Measurements from ENCODE around the gene ACTRT2.
A peak's percentile ranks its signal among the peaks of the same experiment; 100 is the strongest.

ACTRT2 gene

GRCh38 chr1:3003039-3003940, 18.0 kb upstream of the ACTRT2 start:
- DNase-seq, result no peak

GRCh38 chr1:3003941-3004270, 17.4 kb upstream of the ACTRT2 start:
- DNase-seq, result no peak

- no peak for DNase-seq
These were observed 16.7 kb upstream of the ACTRT2 start for GRCh38 chr1:3004285-3005205.

- no peak for DNase-seq
These were observed 15.5 kb upstream of the ACTRT2 start for GRCh38 chr1:3005771-3006170.

DNA sequence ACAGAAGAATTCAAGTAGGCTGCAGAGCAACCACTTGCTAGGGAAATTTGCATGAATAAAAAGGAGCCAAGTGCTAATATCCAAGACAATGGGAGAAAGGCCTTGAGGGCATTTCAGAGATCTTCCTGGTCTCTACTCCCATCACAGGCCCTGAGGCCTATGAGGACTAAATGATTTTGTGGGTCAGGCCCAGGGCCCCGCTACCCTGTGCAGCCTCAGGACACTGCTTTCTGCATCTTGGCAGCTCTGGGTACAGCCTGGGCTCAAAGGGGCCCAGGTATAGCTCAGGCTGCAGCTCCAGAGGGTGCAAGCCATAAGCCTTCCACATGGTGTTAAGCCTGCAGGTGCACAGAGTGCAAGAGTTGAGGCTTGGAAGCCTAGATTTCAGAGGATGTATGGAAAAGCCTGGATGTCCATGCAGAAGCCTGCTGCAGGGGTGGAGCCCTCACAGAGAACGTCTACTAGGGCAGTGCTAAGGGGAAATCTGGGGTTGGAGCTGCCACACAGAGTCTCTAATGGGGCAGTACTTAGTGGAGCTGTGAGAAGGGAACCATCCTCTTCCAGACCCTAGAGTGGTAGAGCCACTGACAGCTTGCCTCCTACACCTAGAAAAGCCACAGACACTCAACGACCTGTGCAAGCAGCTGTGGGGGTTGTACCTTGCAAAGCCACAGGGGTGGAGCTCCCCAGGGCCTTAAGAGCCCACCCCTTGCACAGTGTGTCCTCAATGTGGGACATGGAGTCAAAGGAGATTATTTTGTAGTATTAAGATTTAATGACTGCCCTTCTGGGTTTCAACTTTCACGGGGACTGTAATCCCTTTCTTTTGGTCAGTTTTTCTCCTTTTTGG, 13.7 kb upstream of the ACTRT2 start:
- no peak for DNase-seq

DNA sequence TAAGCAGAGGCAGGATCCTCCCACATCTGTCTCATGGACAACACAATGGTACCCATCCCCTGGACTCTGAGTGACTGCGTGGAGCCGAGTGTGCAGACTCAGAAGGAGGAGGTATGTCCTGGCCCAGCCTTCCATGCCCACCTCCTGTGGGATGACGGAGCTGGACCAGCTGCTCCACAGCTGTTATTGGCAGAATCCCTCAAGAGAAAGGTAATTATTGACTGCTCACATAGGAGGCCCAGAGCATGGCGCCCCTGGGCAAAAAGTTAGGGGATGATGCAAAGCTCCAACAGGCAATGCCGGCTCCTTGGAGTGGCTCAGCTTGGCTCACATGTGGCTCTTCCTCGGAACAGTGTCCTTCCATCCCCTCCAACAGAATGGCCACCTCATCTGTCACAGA, 12.2 kb upstream of the ACTRT2 start:
- DNase-seq, result no peak

DNA sequence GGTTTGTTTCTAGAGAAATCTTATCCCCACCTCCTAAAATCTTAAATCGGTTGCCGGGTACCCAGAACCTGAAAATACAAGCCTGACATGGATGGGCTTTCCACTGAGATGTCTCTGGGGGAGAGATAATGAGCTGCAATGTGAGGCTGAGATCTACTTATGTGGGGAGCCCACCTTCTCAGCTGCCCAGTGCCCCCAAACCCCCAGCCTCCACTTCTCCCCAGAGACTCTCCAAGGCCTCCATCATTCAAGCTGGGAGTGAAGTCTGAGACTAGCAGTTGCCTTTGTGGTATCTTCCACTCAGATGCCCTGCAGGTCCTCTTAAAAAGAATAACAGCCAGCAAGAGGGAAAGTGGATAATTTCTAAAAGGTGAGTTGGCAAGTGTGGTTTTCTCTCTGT, 11.7 kb upstream of the ACTRT2 start:
- no peak for DNase-seq

DNA sequence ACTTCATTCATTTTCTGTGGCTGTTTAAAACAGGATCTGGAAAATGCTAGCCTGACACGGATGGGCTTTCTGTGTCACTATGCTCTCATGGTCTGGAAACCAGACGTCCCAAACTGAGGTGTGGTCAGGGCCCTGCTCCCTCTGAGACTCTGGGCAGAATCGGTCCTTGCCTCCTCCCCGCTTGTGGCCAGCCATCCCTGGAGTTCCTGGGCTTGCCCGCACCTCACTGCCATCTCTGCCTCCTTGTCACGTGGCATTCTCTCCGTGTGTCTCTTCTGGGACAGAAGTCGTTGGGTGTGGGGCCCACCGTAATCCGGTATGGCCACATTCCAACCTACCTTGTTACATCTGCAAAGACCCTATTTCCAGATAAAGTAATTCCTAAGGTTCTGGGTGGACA, 10.1 kb upstream of the ACTRT2 start:
- DNase-seq, result no peak

DNA sequence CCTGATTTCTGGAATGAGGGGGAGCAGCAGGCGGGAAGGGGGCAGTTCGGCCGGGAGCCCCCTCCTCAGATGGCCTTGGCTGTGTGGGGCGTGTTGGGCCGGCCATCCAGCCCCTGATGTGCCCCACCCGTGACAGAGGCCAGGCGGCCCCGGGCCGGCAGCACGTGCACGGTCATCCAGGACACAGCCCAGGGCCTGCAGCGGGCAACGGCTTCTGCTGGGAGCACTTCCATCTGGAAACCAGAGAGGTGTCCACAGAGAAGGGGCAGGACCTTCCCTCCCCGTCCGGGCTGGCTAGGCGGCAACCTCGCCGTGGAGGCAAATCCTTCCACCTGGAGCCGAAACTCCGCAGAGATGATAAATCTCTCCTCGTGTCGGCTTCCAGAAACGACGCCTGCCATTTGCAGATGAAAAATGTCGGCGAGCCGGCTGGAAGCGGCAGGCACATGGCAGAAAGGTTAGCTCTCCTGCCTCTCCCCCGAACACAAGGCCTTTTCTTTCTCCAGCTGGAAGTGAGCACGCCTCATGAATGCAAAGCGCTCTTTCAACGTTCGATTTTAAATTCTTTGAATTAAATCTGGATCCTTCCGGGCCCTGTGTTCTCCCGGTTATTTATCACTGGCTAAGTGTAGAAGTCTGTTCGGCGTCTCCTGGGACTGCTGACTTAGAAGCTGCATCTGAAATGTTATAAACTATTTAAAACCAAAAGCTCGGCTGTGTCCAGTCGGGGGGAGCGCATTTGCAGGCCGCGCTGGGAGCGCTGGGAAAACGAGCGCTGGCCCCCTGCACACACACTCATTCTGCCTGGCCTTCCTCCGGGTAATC, 9.4 kb upstream of the ACTRT2 start:
- DNase-seq, result no peak

- peak; percentile 30 for DNase-seq
These were observed 8.6 kb upstream of the ACTRT2 start for GRCh38 chr1:3012456-3013291.

DNA sequence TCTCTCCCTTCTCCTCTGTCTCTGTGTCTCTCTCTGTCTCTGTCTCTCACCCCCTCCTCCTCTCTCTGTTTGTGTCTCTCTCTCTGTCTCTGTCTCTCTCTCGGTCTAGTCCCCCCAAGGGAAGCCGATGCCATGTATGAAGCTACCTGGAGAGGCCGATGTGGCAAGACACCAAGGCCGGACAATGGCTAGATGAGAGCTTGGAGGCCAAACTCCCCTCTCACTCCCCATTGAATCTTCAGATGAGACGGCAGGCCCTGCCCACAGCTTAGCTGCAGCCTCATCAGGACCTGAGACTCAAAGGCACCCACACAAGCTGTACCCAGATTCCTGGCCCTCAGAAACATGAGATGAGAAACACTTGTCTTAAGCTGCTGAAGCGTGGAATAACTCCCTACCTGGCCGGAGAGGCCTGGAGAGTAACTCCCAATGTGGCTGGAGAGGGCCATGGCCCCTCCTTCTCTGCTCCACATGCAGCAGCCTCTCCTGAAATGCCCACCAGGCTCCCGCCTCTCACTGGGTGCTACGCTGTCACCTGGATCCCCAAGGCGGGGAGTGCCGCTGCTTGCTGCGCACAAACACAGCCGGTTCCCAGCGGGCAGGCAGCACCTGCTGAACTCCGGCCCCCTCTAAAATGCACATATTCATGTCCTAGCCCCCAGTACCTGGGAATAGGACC, 7.8 kb upstream of the ACTRT2 start:
- DNase-seq, result no peak

- no peak for DNase-seq
These were observed 7.2 kb upstream of the ACTRT2 start for GRCh38 chr1:3014050-3014440.

GRCh38 chr1:3014443-3015268, 6.6 kb upstream of the ACTRT2 start:
- no peak for DNase-seq

- DNase-seq, result no peak
These were observed 6.0 kb upstream of the ACTRT2 start for GRCh38 chr1:3015269-3015635.

- DNase-seq, result no peak
These were observed 5.5 kb upstream of the ACTRT2 start for GRCh38 chr1:3015744-3016143.

GRCh38 chr1:3016641-3017439, 4.4 kb upstream of the ACTRT2 start:
- no peak for DNase-seq

DNA sequence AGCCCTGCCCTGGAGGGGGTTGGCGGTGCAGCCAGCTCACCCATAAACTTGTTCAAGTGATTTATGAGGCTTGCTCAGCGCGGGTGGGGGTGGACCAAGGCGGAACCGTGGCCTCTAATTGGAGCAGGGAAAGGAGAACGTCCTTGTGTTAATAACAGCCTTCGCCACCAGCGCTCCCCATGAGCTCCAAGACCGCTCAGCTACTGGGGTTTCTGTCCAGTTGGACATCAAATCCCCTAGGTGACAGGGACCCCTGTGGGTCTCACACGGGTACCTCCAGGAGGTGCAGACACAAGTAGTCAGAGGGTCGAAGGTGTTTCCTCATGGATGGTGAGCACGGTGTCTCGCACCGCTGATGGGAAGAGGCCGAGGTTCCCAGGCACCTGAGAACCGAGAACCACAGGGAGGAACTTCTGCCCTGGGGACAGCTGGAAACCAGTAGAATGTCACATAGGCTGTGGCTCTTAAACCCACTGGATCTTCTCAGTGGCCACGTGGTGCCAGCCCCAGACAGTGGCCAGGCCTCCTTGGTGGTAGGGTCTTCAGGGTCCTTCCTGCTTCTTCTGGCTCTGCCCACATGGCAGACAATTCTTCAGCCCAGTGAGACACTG, 3.7 kb upstream of the ACTRT2 start:
- DNase-seq, result no peak

GRCh38 chr1:3018051-3018471, 3.2 kb upstream of the ACTRT2 start:
- DNase-seq, result no peak

All from fibroblast of skin of back (primary cell).